WTC11 (cell line): Measurements from ENCODE around the gene P2RX3. TPM values are rescaled to one million over a fixed set of nuclear protein-coding genes. Genes with fewer than 3 reads are reported as not detected.

Experiments
- ATAC-seq: fragments of 200-7000 bp; cut with Tn5 transposase; 2 replicates; pipeline ENCODE4 v1.10.0; 2021; ENCODE audit warnings: mild to moderate bottlenecking, moderate library complexity
- CTCF ChIA-PET: fragments of 300-600 bp; sonication (Branson Sonifier 250); formaldehyde crosslinking; loops from one replicate; lab custom pipeline; 2021; ENCODE audit warnings: antibody characterized with exemption; lab: Charles Lee
- POLR2A ChIA-PET: fragments of 350-600 bp; sonication (Branson Sonifier 250); formaldehyde crosslinking; loops from one replicate; lab custom pipeline; 2021; ENCODE audit warnings: antibody characterized with exemption; lab: Charles Lee
- DNase-seq: peaks from one replicate; pipeline ENCODE4 v3.0.0; 2021; ENCODE audit warnings: low spot score
- H3K27ac Mint-ChIP-seq: 2 replicates; pipeline ENCODE4 v1.8.0; 2021; ENCODE audit warnings: mixed read lengths
- H3K27me3 Mint-ChIP-seq: 2 replicates; pipeline ENCODE4 v1.8.0; 2021; ENCODE audit warnings: low read depth, mild to moderate bottlenecking, moderate library complexity, mixed read lengths
- H3K36me3 Mint-ChIP-seq: 2 replicates; pipeline ENCODE4 v1.8.0; 2021; ENCODE audit warnings: mixed read lengths
- H3K4me1 Mint-ChIP-seq: 2 replicates; pipeline ENCODE4 v1.8.0; 2022; ENCODE audit warnings: mixed read lengths
- H3K4me3 Mint-ChIP-seq: 2 replicates; pipeline ENCODE4 v1.8.0; 2021; ENCODE audit warnings: mild to moderate bottlenecking, moderate library complexity, mixed read lengths
- H3K9me3 Mint-ChIP-seq: 2 replicates; pipeline ENCODE4 v1.8.0; 2021; ENCODE audit warnings: mixed read lengths
- CREM ChIP-seq: sonication (generic); formaldehyde crosslinking; IDR thresholded peaks from 2 replicates; pipeline ENCODE4 v1.8.1; 2022; ENCODE audit warnings: mild to moderate bottlenecking, missing genetic modification reagents, moderate library complexity
- GABPB1 ChIP-seq: sonication (generic); formaldehyde crosslinking; IDR thresholded peaks from 2 replicates; pipeline ENCODE4 v1.8.1; 2023; ENCODE audit warnings: mild to moderate bottlenecking, missing genetic modification reagents
- IRF2 ChIP-seq: sonication (generic); formaldehyde crosslinking; IDR thresholded peaks from 2 replicates; pipeline ENCODE4 v1.8.0; 2022; ENCODE audit warnings: low read depth, missing genetic modification reagents, borderline replicate concordance
- KAT7 ChIP-seq: sonication (generic); formaldehyde crosslinking; IDR thresholded peaks from 2 replicates; pipeline ENCODE4 v1.8.1; 2023; ENCODE audit warnings: missing genetic modification reagents, mild to moderate bottlenecking, borderline replicate concordance
- MXD4 ChIP-seq: fragments of 250-450 bp; sonication (Bioruptor Pico); IDR thresholded peaks from 2 replicates; pipeline ENCODE4 v1.8.0; 2021; ENCODE audit warnings: mild to moderate bottlenecking, moderate library complexity, borderline replicate concordance
- ZNF138 ChIP-seq: sonication (generic); formaldehyde crosslinking; conservative IDR thresholded peaks from 2 replicates; pipeline ENCODE4 v1.8.1; 2022; ENCODE audit warnings: mild to moderate bottlenecking, moderate library complexity, missing genetic modification reagents
- total RNA-seq: library from RNA; stranded (reverse); gene quantifications from 3 replicates; pipeline ENCODE4 v1.2.3, GENCODE V29; 2021
- TF ChIP-seq, protein P1 (sequence below): fragments of 250-450 bp; sonication (Bioruptor Pico); IDR thresholded peaks from 2 replicates; pipeline ENCODE4 v1.9.0; 2021; ENCODE audit warnings: mild to moderate bottlenecking, borderline replicate concordance
- TF ChIP-seq, protein P2 (sequence below): sonication (generic); formaldehyde crosslinking; IDR thresholded peaks from 2 replicates; pipeline ENCODE4 v1.8.1; 2023; ENCODE audit warnings: mild to moderate bottlenecking, missing genetic modification reagents, moderate library complexity
- TF ChIP-seq, protein P3 (sequence below): fragments of 250-450 bp; sonication (Bioruptor Pico); IDR thresholded peaks from 2 replicates; pipeline ENCODE4 v1.9.0; 2021; ENCODE audit warnings: mild to moderate bottlenecking
- TF ChIP-seq, protein P4 (sequence below): sonication (generic); formaldehyde crosslinking; IDR thresholded peaks from 2 replicates; pipeline ENCODE4 v1.8.0; 2022; ENCODE audit warnings: mild to moderate bottlenecking, missing genetic modification reagents
- TF ChIP-seq, protein P5 (sequence below): sonication (generic); formaldehyde crosslinking; IDR thresholded peaks from 2 replicates; pipeline ENCODE4 v1.8.0; 2023; ENCODE audit warnings: missing genetic modification reagents
- TF ChIP-seq, protein P6 (sequence below): sonication (generic); formaldehyde crosslinking; conservative IDR thresholded peaks from 2 replicates; pipeline ENCODE4 v1.8.1; 2022; ENCODE audit warnings: mild to moderate bottlenecking, missing genetic modification reagents
- TF ChIP-seq, protein P7 (sequence below): sonication (generic); formaldehyde crosslinking; IDR thresholded peaks from 2 replicates; pipeline ENCODE4 v1.8.1; 2022; ENCODE audit warnings: low read depth, mild to moderate bottlenecking, moderate library complexity, missing genetic modification reagents, borderline replicate concordance
- TF ChIP-seq, protein P8 (sequence below): sonication (generic); formaldehyde crosslinking; IDR thresholded peaks from 2 replicates; pipeline ENCODE4 v1.8.1; 2023; ENCODE audit warnings: mild to moderate bottlenecking, missing genetic modification reagents, moderate library complexity
- TF ChIP-seq, protein P9 (sequence below): fragments of 200-600 bp; IDR thresholded peaks from 2 replicates; pipeline ENCODE4 v1.8.0; 2022; ENCODE audit warnings: antibody characterized with exemption
- TF ChIP-seq, protein P10 (sequence below): sonication (generic); formaldehyde crosslinking; IDR thresholded peaks from 2 replicates; pipeline ENCODE4 v1.8.0; 2022; ENCODE audit warnings: mild to moderate bottlenecking, missing genetic modification reagents

P2RX3 gene
- total RNA-seq, 1 experiment from 2014 or later = 0.26 TPM

DNA sequence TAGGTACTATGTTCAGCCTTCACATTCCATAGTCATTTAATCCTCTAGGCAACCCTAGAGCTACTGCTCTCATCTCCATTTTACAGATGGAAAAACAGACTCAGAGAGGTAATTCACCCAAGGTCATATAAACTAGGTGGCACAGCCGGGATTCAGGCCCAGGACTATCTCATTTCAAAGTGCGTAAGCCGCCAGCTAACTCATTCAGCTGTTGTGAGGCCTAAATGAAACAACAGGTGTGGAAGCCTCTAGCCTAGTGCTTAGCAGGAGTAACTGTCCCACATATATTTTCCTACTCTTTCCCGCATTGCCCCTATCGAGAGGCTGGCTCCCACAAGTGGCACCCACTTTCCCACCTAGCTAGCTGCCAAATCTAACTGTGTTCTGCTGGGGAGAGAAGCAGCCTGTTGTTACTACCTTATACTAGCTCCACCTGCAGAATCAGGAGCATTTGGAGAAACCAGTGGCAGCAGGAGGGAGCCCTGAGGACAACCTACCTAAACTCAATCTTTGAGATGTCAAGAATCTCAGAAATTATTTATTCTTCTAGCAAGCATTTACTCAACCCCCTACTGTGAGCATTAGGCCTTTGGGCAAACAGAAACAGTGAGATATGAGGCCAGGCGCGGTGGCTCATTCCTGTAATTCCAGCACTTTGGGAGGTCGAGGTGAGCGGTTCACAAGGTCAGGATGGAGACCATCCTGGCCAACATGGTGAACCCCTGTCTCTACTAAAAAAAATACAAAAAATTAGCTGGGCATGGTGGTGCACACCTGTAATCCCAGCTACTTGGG lies 21.9 kb downstream of the P2RX3 start (continued):
- TF ChIP-seq, protein P1, sequence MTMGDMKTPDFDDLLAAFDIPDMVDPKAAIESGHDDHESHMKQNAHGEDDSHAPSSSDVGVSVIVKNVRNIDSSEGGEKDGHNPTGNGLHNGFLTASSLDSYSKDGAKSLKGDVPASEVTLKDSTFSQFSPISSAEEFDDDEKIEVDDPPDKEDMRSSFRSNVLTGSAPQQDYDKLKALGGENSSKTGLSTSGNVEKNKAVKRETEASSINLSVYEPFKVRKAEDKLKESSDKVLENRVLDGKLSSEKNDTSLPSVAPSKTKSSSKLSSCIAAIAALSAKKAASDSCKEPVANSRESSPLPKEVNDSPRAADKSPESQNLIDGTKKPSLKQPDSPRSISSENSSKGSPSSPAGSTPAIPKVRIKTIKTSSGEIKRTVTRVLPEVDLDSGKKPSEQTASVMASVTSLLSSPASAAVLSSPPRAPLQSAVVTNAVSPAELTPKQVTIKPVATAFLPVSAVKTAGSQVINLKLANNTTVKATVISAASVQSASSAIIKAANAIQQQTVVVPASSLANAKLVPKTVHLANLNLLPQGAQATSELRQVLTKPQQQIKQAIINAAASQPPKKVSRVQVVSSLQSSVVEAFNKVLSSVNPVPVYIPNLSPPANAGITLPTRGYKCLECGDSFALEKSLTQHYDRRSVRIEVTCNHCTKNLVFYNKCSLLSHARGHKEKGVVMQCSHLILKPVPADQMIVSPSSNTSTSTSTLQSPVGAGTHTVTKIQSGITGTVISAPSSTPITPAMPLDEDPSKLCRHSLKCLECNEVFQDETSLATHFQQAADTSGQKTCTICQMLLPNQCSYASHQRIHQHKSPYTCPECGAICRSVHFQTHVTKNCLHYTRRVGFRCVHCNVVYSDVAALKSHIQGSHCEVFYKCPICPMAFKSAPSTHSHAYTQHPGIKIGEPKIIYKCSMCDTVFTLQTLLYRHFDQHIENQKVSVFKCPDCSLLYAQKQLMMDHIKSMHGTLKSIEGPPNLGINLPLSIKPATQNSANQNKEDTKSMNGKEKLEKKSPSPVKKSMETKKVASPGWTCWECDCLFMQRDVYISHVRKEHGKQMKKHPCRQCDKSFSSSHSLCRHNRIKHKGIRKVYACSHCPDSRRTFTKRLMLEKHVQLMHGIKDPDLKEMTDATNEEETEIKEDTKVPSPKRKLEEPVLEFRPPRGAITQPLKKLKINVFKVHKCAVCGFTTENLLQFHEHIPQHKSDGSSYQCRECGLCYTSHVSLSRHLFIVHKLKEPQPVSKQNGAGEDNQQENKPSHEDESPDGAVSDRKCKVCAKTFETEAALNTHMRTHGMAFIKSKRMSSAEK = no peak
- TF ChIP-seq, protein P2, sequence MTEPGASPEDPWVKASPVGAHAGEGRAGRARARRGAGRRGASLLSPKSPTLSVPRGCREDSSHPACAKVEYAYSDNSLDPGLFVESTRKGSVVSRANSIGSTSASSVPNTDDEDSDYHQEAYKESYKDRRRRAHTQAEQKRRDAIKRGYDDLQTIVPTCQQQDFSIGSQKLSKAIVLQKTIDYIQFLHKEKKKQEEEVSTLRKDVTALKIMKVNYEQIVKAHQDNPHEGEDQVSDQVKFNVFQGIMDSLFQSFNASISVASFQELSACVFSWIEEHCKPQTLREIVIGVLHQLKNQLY (CRISPR knock-in tag) = no peak
- TF ChIP-seq, protein P3, sequence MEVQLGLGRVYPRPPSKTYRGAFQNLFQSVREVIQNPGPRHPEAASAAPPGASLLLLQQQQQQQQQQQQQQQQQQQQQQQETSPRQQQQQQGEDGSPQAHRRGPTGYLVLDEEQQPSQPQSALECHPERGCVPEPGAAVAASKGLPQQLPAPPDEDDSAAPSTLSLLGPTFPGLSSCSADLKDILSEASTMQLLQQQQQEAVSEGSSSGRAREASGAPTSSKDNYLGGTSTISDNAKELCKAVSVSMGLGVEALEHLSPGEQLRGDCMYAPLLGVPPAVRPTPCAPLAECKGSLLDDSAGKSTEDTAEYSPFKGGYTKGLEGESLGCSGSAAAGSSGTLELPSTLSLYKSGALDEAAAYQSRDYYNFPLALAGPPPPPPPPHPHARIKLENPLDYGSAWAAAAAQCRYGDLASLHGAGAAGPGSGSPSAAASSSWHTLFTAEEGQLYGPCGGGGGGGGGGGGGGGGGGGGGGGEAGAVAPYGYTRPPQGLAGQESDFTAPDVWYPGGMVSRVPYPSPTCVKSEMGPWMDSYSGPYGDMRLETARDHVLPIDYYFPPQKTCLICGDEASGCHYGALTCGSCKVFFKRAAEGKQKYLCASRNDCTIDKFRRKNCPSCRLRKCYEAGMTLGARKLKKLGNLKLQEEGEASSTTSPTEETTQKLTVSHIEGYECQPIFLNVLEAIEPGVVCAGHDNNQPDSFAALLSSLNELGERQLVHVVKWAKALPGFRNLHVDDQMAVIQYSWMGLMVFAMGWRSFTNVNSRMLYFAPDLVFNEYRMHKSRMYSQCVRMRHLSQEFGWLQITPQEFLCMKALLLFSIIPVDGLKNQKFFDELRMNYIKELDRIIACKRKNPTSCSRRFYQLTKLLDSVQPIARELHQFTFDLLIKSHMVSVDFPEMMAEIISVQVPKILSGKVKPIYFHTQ (CRISPR knock-in tag) = no peak
- TF ChIP-seq KAT7 (CRISPR knock-in tag) = no peak
- TF ChIP-seq, all 79 proteins: peak for 0

DNA sequence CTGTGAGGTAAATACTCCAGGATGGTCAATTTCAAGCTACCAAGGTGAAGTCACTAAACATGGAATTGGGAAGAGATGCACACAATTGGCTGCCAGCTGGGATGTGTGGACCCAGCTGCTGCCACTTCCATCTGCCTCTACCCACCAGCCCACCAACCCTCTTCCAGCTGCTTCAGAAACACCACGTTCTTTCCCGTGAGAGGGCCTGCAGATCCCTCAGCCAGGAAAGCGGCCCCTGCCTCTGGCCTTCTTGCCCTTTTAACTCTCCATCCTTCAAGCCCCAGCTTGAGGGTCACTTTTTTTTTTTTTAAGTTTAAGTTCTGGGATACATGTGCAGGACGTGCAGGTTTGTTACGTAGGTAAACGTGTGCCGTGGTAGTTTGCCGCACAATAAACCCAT lies 22.8 kb downstream of the P2RX3 start:
- H3K4me3 Mint-ChIP-seq = no peak overlapping the region
- peaks cover 18% of the 10 kb centered on the region for H3K4me1 Mint-ChIP-seq
- peaks cover 4% of the 10 kb centered on the region; the same call in 1 of the 2 replicates for H3K9me3 Mint-ChIP-seq
- POLR2A ChIA-PET = interaction anchor here (0.6 kb wide), 1 partner anchor 1650 kb away, joined by 3 read pairs; no protein-coding TSS in a partner anchor
- H3K27me3 Mint-ChIP-seq = peaks cover 11% of the 10 kb centered on the region; the same call in 1 of the 2 replicates
- ATAC-seq (no peak), DNase-seq (no peak)
- H3K36me3 Mint-ChIP-seq = no peaks in the 10 kb centered on the region
- H3K27ac Mint-ChIP-seq = no peak overlapping the region
- CTCF ChIA-PET = interaction anchor here (2.5 to 3.9 kb wide), 3 partner anchors 11 to 132 kb away, joined by 8 to 15 read pairs (median 13); no protein-coding TSS in a partner anchor
- TF ChIP-seq MXD4 (CRISPR knock-in tag) (no peak), ZNF138 (no peak), GABPB1 (no peak), CREM (CRISPR knock-in tag) (no peak), IRF2 (CRISPR knock-in tag) (no peak)
- TF ChIP-seq, protein P4, sequence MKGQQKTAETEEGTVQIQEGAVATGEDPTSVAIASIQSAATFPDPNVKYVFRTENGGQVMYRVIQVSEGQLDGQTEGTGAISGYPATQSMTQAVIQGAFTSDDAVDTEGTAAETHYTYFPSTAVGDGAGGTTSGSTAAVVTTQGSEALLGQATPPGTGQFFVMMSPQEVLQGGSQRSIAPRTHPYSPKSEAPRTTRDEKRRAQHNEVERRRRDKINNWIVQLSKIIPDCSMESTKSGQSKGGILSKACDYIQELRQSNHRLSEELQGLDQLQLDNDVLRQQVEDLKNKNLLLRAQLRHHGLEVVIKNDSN (CRISPR knock-in tag) = no peak
- TF ChIP-seq, protein P5, sequence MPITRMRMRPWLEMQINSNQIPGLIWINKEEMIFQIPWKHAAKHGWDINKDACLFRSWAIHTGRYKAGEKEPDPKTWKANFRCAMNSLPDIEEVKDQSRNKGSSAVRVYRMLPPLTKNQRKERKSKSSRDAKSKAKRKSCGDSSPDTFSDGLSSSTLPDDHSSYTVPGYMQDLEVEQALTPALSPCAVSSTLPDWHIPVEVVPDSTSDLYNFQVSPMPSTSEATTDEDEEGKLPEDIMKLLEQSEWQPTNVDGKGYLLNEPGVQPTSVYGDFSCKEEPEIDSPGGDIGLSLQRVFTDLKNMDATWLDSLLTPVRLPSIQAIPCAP (CRISPR knock-in tag) = no peak
- TF ChIP-seq, protein P6, sequence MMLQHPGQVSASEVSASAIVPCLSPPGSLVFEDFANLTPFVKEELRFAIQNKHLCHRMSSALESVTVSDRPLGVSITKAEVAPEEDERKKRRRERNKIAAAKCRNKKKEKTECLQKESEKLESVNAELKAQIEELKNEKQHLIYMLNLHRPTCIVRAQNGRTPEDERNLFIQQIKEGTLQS (CRISPR knock-in tag) = no peak
- TF ChIP-seq, protein P7, sequence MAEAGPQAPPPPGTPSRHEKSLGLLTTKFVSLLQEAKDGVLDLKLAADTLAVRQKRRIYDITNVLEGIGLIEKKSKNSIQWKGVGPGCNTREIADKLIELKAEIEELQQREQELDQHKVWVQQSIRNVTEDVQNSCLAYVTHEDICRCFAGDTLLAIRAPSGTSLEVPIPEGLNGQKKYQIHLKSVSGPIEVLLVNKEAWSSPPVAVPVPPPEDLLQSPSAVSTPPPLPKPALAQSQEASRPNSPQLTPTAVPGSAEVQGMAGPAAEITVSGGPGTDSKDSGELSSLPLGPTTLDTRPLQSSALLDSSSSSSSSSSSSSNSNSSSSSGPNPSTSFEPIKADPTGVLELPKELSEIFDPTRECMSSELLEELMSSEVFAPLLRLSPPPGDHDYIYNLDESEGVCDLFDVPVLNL = no peak
- TF ChIP-seq, protein P8, sequence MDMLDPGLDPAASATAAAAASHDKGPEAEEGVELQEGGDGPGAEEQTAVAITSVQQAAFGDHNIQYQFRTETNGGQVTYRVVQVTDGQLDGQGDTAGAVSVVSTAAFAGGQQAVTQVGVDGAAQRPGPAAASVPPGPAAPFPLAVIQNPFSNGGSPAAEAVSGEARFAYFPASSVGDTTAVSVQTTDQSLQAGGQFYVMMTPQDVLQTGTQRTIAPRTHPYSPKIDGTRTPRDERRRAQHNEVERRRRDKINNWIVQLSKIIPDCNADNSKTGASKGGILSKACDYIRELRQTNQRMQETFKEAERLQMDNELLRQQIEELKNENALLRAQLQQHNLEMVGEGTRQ (CRISPR knock-in tag) = no peak
- TF ChIP-seq, protein P9, sequence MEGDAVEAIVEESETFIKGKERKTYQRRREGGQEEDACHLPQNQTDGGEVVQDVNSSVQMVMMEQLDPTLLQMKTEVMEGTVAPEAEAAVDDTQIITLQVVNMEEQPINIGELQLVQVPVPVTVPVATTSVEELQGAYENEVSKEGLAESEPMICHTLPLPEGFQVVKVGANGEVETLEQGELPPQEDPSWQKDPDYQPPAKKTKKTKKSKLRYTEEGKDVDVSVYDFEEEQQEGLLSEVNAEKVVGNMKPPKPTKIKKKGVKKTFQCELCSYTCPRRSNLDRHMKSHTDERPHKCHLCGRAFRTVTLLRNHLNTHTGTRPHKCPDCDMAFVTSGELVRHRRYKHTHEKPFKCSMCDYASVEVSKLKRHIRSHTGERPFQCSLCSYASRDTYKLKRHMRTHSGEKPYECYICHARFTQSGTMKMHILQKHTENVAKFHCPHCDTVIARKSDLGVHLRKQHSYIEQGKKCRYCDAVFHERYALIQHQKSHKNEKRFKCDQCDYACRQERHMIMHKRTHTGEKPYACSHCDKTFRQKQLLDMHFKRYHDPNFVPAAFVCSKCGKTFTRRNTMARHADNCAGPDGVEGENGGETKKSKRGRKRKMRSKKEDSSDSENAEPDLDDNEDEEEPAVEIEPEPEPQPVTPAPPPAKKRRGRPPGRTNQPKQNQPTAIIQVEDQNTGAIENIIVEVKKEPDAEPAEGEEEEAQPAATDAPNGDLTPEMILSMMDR = no peak
- TF ChIP-seq, protein P10, sequence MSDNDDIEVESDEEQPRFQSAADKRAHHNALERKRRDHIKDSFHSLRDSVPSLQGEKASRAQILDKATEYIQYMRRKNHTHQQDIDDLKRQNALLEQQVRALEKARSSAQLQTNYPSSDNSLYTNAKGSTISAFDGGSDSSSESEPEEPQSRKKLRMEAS (CRISPR knock-in tag) = no peak
